ENCODE measurements around the gene RNF43. TPM values are rescaled to one million over a fixed set of nuclear protein-coding genes. Genes with fewer than 3 reads are reported as not detected.

RNF43 gene
- total and polyA plus RNA-seq, 7 donors = 0.14 to 19.3 (median 3.4) TPM; not detected in 1

DNA sequence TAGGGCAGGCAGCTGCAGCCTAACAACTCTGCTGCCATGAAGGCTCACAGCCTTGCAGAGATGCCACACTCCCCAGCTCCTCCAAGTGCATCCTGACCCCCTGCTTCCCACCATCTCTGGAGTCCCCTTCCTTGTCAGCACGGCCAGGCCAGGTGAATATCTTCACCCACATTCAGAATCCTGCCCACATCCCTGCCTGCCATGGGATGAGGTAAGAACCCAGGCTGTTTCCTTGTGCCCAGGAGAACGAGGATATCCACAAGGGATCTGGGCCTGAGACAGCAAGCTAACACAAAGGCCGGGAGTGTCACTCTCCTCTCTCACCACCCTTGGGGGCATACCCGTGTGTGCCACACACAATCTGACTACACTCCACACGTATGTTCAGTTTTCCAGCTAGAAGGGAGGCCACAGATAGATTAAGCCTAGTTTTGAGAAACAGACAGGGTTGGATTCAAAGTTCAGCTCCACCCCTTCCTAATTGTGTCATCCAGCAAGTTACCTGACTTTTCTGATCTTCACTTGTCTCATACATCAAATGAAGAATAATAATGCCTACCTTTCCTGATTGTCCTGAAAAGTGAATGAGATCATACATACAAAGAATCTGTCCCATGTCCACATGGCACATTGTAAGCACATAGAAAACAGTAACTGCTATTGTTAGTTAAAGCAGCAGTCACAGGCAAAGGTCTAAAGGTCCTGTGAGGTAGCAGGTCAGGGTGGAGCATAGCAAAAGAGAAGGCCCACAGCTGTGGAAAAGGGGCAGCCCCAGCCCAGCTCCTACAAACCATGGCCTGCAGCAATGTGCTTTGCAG is 47.9 kb downstream of the RNF43 start:
- H3K4me1 ChIP-seq = no peaks in the 10 kb centered on the region
- H3K9me3 ChIP-seq = no peaks in the 10 kb centered on the region
- no peak overlapping the region for H3K27ac ChIP-seq
- intact Hi-C loops (cut with DNase I) = no loop called here
- H3K36me3 ChIP-seq = no peaks in the 10 kb centered on the region
- 13 to 66% methylated on average over 5 of the region's 5 CpGs for WGBS, 2 donors
- no peak for TF ChIP-seq POLR2AphosphoS5 (IDR thresholded peaks at IDR 0.05)
- TF ChIP-seq EP300 (IDR thresholded peaks at IDR 0.05) = no peak
- no peak for TF ChIP-seq POLR2A (IDR thresholded peaks at IDR 0.05)
- TF ChIP-seq, protein P1, sequence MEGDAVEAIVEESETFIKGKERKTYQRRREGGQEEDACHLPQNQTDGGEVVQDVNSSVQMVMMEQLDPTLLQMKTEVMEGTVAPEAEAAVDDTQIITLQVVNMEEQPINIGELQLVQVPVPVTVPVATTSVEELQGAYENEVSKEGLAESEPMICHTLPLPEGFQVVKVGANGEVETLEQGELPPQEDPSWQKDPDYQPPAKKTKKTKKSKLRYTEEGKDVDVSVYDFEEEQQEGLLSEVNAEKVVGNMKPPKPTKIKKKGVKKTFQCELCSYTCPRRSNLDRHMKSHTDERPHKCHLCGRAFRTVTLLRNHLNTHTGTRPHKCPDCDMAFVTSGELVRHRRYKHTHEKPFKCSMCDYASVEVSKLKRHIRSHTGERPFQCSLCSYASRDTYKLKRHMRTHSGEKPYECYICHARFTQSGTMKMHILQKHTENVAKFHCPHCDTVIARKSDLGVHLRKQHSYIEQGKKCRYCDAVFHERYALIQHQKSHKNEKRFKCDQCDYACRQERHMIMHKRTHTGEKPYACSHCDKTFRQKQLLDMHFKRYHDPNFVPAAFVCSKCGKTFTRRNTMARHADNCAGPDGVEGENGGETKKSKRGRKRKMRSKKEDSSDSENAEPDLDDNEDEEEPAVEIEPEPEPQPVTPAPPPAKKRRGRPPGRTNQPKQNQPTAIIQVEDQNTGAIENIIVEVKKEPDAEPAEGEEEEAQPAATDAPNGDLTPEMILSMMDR (IDR thresholded peaks at IDR 0.05) = no peak
- H3K4me3 ChIP-seq = no peak overlapping the region
- no peak for DNase-seq
- H3K27me3 ChIP-seq = no peaks in the 10 kb centered on the region

DNA sequence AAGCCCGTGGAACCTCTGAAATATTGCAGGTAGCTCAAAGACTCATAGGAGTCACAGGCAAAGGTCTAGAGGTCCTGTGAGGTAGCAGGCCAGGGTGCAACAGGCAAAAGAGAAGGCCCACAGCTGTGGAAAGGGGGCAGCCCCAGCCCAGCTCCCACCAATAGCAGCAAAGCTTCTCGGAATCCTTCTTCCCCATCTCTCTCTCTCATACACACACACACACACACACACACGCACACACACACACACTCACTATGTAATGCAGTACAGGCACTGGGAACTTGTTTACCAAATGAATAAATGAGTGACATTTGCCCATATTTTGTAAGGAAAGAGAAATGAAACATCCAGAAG is 48.5 kb downstream of the RNF43 start:
- intact Hi-C loops (cut with DNase I) = no loop called here
- Histone ChIP-seq H3K27ac (no peak overlapping the region), H3K4me1 (no peaks in the 10 kb centered on the region), H3K9me3 (no peaks in the 10 kb centered on the region), H3K4me3 (no peak overlapping the region), H3K36me3 (no peaks in the 10 kb centered on the region), H3K27me3 (no peaks in the 10 kb centered on the region)
- WGBS, 2 donors = 42 to 57% methylated on average over 3 of the region's 3 CpGs
- no peak for DNase-seq
- TF ChIP-seq, protein P1 (IDR thresholded peaks at IDR 0.05) = no peak
- TF ChIP-seq POLR2A (IDR thresholded peaks at IDR 0.05) = no peak
- no peak for TF ChIP-seq EP300 (IDR thresholded peaks at IDR 0.05)
- no peak for TF ChIP-seq POLR2AphosphoS5 (IDR thresholded peaks at IDR 0.05)

Other genes starting within 250 kb of the RNF43 start
- not detected for gene EPX, start 224.8 kb downstream of the RNF43 start, total RNA-seq
- gene EPX, start 224.8 kb downstream of the RNF43 start, polyA plus RNA-seq = under 1 TPM in 1 of 3 donors, not detected in 2; 0.03 TPM
- 10 to 100 TPM in 1 of 4 donors, 1 to 10 TPM in 3; 6.1 to 11.0 (median 8.4) TPM for gene MKS1, start 198.3 kb downstream of the RNF43 start, total RNA-seq
- gene MKS1, start 198.3 kb downstream of the RNF43 start, polyA plus RNA-seq = 1 to 10 TPM; 3.0 to 10.0 (median 6.6) TPM
- gene LPO, start 178.9 kb downstream of the RNF43 start, total RNA-seq = not detected
- gene LPO, start 178.9 kb downstream of the RNF43 start, polyA plus RNA-seq = not detected
- gene MPO, start 136.6 kb downstream of the RNF43 start, total RNA-seq = under 1 TPM in 1 of 4 donors, not detected in 3; 0.36 TPM
- gene MPO, start 136.6 kb downstream of the RNF43 start, polyA plus RNA-seq = under 1 TPM in 1 of 3 donors, not detected in 2; 0.44 TPM
- 10 to 100 TPM; 12.5 to 28.4 (median 17.0) TPM for gene TSPOAP1, start 88.7 kb downstream of the RNF43 start, total RNA-seq
- 1 to 10 TPM in 2 of 3 donors, under 1 TPM in 1; 0.69 to 7.2 (median 3.6) TPM for gene TSPOAP1, start 88.7 kb downstream of the RNF43 start, polyA plus RNA-seq
- 10 to 100 TPM; 50.5 to 65.3 (median 57.4) TPM for gene SUPT4H1, start 65.3 kb downstream of the RNF43 start, total RNA-seq
- gene SUPT4H1, start 65.3 kb downstream of the RNF43 start, polyA plus RNA-seq = 100 to 1,000 TPM in 1 of 3 donors, 10 to 100 TPM in 2; 90.1 to 114 (median 99.3) TPM
- gene HSF5, start 70.9 kb upstream of the RNF43 start, total RNA-seq = under 1 TPM in 1 of 4 donors, not detected in 3; under 0.01 TPM
- gene HSF5, start 70.9 kb upstream of the RNF43 start, polyA plus RNA-seq = under 1 TPM in 1 of 3 donors, not detected in 2; 0.29 TPM
- 10 to 100 TPM; 18.6 to 28.5 (median 25.3) TPM for gene MTMR4, start 97.1 kb upstream of the RNF43 start, total RNA-seq
- 10 to 100 TPM in 1 of 3 donors, 1 to 10 TPM in 2; 6.0 to 22.6 (median 9.2) TPM for gene MTMR4, start 97.1 kb upstream of the RNF43 start, polyA plus RNA-seq

Measured in sigmoid colon (tissue), 7 donors.